Peyer's patch (tissue), 4 donors: ENCODE results near the gene NEK6. TPM values are rescaled to one million over a fixed set of nuclear protein-coding genes. Genes with fewer than 3 reads are reported as not detected.

Experiments used
- DNase-seq, 3 donors: peaks; one replicate each; pipeline ENCODE4 v3.0.0-alpha.2; 2017 to 2019
- H3K27ac ChIP-seq, 4 donors: fragments of 200-600 bp; sonication (generic); one replicate each; pipeline ENCODE4 v1.5.1; 2016 to 2019
- H3K27me3 ChIP-seq, 2 donors: fragments of 200-600 bp; sonication (generic); one replicate each; pipeline ENCODE4 v1.5.1; 2019
- H3K36me3 ChIP-seq, 3 donors: fragments of 200-600 bp; sonication (generic); one replicate each; pipeline ENCODE4 v1.5.1; 2016 to 2019
- H3K4me1 ChIP-seq, 4 donors: fragments of 200-600 bp; sonication (generic); one replicate each; pipeline ENCODE4 v1.5.1; 2016 to 2019
- H3K4me3 ChIP-seq, 4 donors: fragments of 200-600 bp; sonication (generic); 1 replicate in 3 of 4; 2 replicates in 1 of 4; pipeline ENCODE4 v1.5.1; 2016 to 2019; ENCODE audit warnings: mild to moderate bottlenecking in 1 of 4
- H3K9me3 ChIP-seq, 4 donors: fragments of 200-600 bp; sonication (generic); one replicate each; pipeline ENCODE4 v1.5.1; 2016 to 2019; ENCODE audit warnings: mild to moderate bottlenecking in 1 of 4
- POLR2A ChIP-seq, 2 donors: fragments of 450-650 bp; IDR thresholded peaks; one replicate each; pipeline ENCODE4 v1.5.1; 2017; ENCODE audit warnings: antibody characterized with exemption in 2 of 2, mild to moderate bottlenecking in 2 of 2, moderate library complexity in 2 of 2
- total RNA-seq, 4 donors: library from RNA; depleted of rRNA; stranded (reverse); fragments of >200 nt; gene quantifications; one replicate each; pipeline ENCODE4 v1.1.0, GENCODE V29; 2016
- TF ChIP-seq, protein P1 (sequence below), 6 experiments: fragments of 450-650 bp in 4 of 6; fragments of 200-600 bp in 2 of 6; sonication (generic) in 1 of 6; IDR thresholded peaks; one replicate each; pipeline ENCODE4 v1.5.1; 2017 to 2019; ENCODE audit warnings: antibody characterized with exemption in 6 of 6, mild to moderate bottlenecking in 3 of 6, moderate library complexity in 1 of 6

The NEK6 gene
- total RNA-seq, 4 donors from 2014 or later: 38.4 to 77.6 (median 46.9) TPM

DNA sequence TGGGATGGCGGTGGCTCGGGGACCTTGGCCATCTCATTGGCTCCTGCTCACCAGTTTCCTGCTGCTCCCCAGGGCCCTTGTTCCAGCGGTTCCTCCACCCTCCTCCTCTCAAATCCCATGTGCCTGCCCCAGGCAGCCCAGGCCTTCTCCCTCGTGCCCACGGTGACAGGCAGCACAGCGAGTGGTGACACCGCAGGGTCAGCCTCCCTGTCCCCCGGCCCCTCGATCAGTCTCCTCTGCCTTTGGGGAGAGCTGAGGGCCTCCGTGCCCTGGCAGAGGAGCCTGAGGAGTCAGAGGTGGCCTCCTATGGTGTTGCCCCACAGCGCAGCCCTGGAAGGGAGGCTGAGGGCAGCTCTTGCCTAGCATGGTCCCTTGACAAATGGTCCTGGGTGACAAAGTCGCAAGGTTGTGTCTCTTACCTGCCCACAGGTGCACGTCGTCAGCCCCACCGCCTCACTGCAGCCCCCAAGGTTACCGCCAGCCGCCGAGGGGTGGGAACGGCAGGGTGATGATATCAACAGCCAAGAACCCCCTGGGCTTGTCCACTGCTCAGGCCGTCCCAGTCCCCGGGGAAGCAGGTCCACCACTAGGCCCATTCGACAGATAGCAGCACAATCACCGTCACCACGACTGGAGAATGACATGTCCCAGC lies 49.8 kb downstream of the NEK6 start:
- peaks cover 0 to 61% (median 0%) of the 10 kb centered on the region in 3 donors for H3K36me3 ChIP-seq
- TF ChIP-seq POLR2A (IDR thresholded peaks at IDR 0.05): no peak
- TF ChIP-seq, protein P1, sequence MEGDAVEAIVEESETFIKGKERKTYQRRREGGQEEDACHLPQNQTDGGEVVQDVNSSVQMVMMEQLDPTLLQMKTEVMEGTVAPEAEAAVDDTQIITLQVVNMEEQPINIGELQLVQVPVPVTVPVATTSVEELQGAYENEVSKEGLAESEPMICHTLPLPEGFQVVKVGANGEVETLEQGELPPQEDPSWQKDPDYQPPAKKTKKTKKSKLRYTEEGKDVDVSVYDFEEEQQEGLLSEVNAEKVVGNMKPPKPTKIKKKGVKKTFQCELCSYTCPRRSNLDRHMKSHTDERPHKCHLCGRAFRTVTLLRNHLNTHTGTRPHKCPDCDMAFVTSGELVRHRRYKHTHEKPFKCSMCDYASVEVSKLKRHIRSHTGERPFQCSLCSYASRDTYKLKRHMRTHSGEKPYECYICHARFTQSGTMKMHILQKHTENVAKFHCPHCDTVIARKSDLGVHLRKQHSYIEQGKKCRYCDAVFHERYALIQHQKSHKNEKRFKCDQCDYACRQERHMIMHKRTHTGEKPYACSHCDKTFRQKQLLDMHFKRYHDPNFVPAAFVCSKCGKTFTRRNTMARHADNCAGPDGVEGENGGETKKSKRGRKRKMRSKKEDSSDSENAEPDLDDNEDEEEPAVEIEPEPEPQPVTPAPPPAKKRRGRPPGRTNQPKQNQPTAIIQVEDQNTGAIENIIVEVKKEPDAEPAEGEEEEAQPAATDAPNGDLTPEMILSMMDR (IDR thresholded peaks at IDR 0.05): no peak

DNA sequence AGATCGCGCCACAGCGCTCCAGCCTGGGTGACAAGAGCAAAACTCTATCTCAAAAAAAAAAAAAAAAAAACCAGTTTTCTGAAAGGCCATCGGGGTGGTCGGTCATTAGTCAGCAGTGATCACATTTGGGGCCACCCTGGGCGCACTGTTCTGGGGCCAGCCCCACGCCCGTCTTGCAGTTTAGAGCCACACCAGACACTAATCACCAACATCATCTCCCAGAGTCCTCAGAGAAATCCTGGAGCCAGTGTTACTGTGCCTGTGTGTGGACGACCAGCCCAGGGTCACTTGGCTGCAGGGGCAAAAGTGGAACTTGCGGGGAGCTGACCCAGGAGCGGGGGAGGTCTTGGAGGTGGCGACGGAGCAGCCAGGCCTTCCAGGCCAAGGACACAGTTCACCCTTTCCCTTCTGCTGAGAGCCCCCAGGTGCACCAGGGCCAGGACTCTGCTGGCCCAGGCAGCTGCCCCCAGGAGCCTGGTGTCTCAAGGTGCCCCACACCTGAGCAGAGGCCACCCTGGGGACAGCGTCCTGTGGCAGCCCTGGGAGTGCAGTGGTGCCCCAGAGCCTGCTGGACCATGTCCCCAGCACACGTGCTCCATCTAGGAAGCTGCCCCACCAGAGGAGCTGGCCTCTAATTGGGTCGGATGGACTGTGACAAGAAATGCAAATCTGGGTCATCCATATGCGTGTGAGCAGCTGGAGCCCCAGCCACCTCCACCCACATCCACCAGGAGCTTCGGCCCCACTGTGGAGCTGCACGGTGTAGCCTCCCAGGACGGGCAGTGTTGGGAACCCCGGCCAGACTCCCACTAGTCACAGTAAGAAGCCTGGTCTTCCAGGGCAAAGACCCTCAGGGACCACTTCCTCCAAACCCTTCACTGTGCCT lies 51.1 kb downstream of the NEK6 start:
- Histone ChIP-seq H3K4me1 (no peaks in the 10 kb centered on the region), H3K27ac (no peak overlapping the region), H3K4me3 (no peak overlapping the region), H3K9me3 (no peaks in the 10 kb centered on the region), H3K36me3 (peaks cover 0 to 61% (median 0%) of the 10 kb centered on the region in 3 donors), H3K27me3 (no peaks in the 10 kb centered on the region)
- DNase-seq: no peak
- TF ChIP-seq POLR2A (IDR thresholded peaks at IDR 0.05): no peak
- TF ChIP-seq, protein P1 (IDR thresholded peaks at IDR 0.05): no peak

More for the DNA sequence above, 49.8 kb downstream of the NEK6 start:
- DNase-seq: no peak
- no peaks in the 10 kb centered on the region for H3K27me3 ChIP-seq
- no peaks in the 10 kb centered on the region for H3K4me1 ChIP-seq
- H3K27ac ChIP-seq: no peak overlapping the region
- no peak overlapping the region for H3K4me3 ChIP-seq
- H3K9me3 ChIP-seq: no peaks in the 10 kb centered on the region

DNA sequence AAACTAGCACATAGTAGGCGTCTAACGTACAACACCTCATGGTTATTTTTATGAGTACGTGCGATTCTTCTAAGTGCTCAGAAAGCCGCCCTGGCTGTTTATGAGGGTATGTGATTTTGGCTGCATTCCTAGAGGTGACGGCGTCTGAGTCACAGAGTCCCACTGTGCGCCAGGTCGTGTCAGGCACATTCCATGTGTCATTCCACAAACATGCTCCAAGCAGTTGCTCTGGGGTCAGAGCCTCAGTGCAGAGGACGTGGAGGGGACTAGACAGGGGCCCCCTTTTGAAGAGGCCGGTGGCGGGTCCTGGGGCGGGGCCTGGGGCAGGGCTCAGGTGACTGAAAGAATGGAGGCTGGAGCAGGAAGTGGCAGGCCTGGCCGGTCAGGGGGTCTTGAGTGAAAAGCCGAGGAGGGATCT lies 51.9 kb downstream of the NEK6 start:
- DNase-seq: no peak
- Histone ChIP-seq H3K4me1 (no peaks in the 10 kb centered on the region), H3K9me3 (no peaks in the 10 kb centered on the region), H3K4me3 (no peak overlapping the region), H3K36me3 (peaks cover 0 to 61% (median 0%) of the 10 kb centered on the region in 3 donors), H3K27ac (no peak overlapping the region), H3K27me3 (no peaks in the 10 kb centered on the region)
- TF ChIP-seq, protein P1 (IDR thresholded peaks at IDR 0.05): no peak
- no peak for TF ChIP-seq POLR2A (IDR thresholded peaks at IDR 0.05)

DNA sequence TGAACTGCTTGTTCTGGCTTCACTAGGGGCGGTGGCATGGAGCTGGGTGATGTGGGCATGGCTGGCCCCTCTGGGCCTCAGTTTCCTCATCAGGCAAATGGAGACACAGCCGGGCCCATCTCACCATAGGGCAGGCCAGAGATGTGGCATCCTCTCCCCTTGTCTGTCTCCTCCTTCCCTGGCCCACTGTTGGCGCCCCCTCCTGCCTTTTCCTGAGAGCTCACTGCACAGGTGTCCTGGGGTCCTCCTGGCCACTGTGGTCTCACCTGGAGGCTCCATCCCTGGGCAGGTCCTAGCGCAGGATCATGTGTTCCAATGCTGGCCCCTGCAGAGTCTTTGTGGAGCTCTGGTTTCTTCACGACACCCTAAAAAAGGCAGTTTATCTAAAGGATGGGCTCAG lies 53.5 kb downstream of the NEK6 start:
- no peaks in the 10 kb centered on the region for H3K27me3 ChIP-seq
- H3K36me3 ChIP-seq: peaks cover 0 to 74% (median 0%) of the 10 kb centered on the region in 3 donors
- TF ChIP-seq POLR2A (IDR thresholded peaks at IDR 0.05): no peak
- TF ChIP-seq, protein P1 (IDR thresholded peaks at IDR 0.05): no peak
- no peaks in the 10 kb centered on the region for H3K9me3 ChIP-seq
- no peak overlapping the region for H3K4me3 ChIP-seq
- no peak for DNase-seq
- H3K4me1 ChIP-seq: no peaks in the 10 kb centered on the region
- no peak overlapping the region for H3K27ac ChIP-seq

DNA sequence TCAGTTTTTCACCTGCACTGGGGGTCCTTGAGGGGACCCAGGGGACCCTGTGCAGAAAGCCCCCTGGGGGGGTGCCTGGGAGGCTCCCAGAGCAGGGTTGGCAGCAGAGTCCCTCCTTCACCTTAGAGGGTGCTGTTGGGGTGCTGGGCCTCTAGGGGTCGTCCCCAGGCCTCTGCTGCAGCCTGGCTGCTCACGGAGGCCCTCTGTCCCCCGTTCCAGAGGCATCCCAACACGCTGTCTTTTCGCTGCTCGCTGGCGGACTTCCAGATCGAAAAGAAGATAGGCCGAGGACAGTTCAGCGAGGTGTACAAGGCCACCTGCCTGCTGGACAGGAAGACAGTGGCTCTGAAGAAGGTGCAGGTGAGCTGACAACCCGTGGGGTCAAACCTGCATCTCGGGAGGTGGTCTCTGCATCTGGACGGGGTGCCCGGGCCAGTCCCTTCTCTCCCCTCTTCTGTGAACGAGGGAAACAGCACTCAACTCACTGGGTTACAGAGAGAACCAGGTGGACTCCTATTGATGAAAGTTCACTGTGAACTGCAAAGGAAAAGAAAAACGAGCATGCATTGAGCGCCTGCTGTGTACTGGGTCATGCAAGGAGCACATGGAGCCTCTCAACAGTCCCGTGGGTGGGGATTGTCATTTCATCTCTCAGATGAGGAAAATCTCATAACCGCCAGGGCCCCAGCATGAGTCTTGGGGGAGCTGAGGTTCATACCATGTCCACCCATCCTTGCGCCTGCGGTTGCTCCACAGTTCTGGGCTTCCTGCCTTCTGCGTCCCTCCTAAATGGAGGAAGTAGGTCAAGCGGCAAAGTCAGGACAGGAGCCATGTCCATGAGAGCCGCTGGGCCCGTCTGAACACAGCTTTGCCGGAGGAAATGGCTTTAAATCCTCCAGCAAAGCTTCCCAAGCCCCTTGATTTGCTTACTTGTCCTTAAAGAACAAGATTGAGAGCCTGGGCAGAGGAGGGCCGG lies 54.8 kb downstream of the NEK6 start:
- H3K36me3 ChIP-seq: peaks cover 0 to 78% (median 0%) of the 10 kb centered on the region in 3 donors
- H3K4me3 ChIP-seq: no peak overlapping the region
- TF ChIP-seq, protein P1 (IDR thresholded peaks at IDR 0.05): no peak
- TF ChIP-seq POLR2A (IDR thresholded peaks at IDR 0.05): no peak
- no peaks in the 10 kb centered on the region for H3K4me1 ChIP-seq
- no peak overlapping the region for H3K27ac ChIP-seq
- no peak for DNase-seq
- H3K9me3 ChIP-seq: no peaks in the 10 kb centered on the region
- no peaks in the 10 kb centered on the region for H3K27me3 ChIP-seq
